GM12801 (cell line): ENCODE data around the gene CENPL.

Source experiments
- TF ChIP-seq, protein P1 (sequence below): IDR thresholded peaks from one replicate; pipeline ENCODE4 v1.5.1; 2011; ENCODE audit warnings: control low read depth; ENCODE audit not compliant: insufficient read length; ENCODE audit errors: extremely low read depth

Gene CENPL

DNA sequence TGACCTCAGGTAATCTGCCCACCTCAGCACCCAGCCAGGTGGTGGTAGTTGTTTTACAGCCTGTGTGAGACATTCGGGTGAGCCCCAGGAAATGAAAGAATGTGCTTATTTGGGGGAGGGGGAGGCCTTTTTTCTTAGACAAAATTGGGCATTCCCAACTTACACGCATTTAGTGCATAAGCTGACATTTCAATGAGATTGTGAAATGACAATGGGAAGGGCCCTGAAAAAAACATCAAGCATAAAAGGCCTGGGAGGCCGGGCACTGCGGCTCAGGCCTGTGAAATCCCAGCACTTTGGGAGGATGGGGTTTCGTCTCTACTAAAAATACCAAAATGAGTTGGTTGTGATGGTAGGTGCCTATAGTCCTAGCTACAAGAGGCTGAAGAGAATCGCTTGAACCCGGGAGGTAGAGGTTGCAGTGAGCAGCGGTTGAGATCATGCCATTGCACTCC is 38.1 kb upstream of the CENPL start:
- TF ChIP-seq, protein P1, sequence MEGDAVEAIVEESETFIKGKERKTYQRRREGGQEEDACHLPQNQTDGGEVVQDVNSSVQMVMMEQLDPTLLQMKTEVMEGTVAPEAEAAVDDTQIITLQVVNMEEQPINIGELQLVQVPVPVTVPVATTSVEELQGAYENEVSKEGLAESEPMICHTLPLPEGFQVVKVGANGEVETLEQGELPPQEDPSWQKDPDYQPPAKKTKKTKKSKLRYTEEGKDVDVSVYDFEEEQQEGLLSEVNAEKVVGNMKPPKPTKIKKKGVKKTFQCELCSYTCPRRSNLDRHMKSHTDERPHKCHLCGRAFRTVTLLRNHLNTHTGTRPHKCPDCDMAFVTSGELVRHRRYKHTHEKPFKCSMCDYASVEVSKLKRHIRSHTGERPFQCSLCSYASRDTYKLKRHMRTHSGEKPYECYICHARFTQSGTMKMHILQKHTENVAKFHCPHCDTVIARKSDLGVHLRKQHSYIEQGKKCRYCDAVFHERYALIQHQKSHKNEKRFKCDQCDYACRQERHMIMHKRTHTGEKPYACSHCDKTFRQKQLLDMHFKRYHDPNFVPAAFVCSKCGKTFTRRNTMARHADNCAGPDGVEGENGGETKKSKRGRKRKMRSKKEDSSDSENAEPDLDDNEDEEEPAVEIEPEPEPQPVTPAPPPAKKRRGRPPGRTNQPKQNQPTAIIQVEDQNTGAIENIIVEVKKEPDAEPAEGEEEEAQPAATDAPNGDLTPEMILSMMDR = no peak

DNA sequence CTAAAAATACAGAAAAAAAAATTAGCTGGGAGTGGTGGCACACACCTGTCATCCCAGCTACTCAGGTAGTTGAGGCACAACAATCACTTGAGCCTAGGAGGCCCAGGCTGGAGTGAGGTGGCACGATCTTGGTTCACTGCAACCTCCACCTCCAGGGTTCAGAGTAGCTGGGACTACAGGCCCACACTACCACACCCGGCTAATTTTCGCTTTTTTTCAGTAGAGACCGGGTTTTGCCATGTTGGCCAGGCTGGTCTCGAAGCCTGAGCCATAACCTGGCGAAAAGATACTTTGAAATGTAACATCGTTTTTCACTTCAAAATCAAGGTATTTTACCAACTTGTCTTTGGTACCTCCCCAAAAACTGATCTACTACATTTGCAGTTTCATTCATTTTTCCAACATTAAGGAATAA is 37.1 kb upstream of the CENPL start:
- TF ChIP-seq, protein P1 = no peak

DNA sequence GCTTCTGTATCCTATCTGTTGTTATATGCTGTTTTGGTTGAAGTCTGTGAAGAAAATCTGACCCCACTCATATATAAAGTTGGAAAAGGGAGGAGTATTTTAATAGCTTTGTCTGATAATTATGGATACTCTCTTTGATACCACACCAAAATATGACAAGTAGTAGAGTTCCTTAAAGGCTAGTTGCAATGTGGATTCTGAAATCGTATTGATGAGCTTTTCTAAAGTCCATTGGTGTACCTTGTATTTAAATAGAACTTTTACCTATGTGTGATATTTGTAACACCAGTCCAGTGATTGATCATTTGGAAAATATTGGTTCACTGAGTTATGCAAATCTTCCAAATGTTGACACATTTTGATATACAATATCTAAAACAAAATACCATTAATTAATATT is 35.4 kb upstream of the CENPL start:
- TF ChIP-seq, protein P1 = no peak

DNA sequence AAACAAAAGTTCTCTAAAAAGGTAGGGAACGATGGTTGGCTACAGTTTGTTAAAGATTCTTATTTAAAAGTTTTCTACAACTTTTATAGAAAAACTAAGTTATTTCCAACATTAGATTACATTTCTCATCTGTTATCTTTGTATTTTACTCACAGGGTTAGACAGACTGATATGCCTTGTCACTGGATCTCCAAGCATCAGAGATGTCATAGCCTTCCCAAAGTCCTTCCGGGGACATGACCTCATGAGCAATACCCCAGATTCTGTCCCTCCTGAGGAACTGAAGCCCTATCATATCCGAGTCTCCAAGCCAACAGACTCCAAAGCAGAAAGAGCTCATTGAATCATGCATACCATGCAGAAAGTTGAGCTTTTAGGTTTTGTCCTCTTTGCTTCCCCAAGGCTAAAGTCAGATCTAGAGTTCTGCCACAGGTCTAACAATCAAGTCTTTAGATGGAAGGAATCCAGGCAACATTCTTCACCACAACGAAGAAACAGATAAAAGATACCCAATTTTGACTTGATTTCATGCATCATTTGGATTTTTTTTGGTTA is 32.8 kb upstream of the CENPL start:
- TF ChIP-seq, protein P1 = no peak

DNA sequence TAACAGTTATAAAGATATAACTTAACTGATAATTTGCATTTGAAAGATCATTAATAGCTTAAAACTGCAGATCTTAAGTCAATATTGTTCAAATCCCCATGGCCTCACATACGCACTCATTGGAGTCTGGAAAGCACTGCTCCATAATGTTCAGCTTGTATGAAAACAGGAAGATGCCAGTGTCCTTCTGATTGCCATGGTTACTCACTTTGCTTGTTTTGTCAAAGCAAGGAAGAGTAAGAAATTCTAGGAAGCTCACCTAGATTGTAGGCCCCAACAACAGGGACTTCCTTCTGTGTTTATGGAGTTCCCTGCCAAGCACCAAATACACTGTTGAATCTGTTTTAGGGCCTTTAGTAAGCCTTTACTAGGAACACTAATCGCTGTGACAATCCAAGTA is 32.2 kb upstream of the CENPL start:
- TF ChIP-seq, protein P1 = no peak

DNA sequence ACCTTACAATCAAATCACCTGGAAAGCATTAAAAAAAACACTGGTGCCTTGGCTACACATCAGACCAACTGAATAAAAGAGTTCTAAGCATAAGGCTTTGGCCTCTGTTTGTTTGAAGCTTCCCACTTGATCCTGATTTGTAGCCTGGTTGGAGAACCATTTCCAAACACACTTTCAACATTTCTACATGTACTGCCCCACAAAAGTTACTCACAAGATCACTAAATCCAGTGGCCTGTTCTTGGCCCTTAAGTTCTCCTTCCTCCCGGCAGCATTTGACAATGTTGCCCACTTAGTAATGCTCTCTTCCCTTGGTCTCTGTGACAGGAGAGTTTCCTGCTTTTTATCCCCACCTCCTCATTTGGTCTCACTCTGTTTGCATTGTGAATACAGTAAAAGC is 31.3 kb upstream of the CENPL start:
- TF ChIP-seq, protein P1 = no peak

DNA sequence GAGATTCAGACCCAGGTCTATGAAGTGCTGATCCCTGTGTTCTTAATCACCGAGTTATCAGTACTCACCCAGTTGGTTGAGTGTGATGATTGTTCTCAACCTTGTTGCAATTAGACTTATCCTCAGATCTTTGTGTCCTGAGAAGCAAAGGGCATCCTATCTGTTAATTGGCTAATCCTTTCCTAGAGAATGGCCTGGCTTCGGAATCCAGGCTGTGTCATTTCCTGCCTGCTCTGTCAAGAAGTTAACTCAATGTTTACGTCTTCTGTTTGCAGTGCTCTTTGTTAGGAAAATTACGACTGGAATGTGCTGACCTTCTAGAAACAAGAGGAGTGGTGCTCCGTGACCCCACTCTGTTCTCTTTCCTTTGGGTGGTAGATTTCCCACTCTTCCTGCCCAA is 28.4 kb upstream of the CENPL start:
- TF ChIP-seq, protein P1 = no peak
